Mesothelial cell of epicardium (in vitro differentiated cells): ENCODE measurements around the gene LIN9. TPM values are rescaled to one million over a fixed set of nuclear protein-coding genes. Genes with fewer than 3 reads are reported as not detected.

Experiments
- DNase-seq, 2 experiments: peaks; one replicate each; pipeline ENCODE4 v3.0.0; 2021; ENCODE audit warnings: low spot score in 2 of 2; ENCODE audit not compliant: unreplicated experiment in 2 of 2
- H3K27ac Mint-ChIP-seq: 2 replicates; pipeline ENCODE4 v1.8.0; 2021; ENCODE audit warnings: mixed read lengths
- H3K27me3 Mint-ChIP-seq: 2 replicates; pipeline ENCODE4 v1.8.0; 2021; ENCODE audit warnings: low read depth, mixed read lengths
- H3K36me3 Mint-ChIP-seq: 2 replicates; pipeline ENCODE4 v1.8.0; 2021; ENCODE audit warnings: mixed read lengths
- H3K4me1 Mint-ChIP-seq: 2 replicates; pipeline ENCODE4 v1.8.0; 2021; ENCODE audit warnings: mixed read lengths
- H3K4me3 Mint-ChIP-seq: 2 replicates; pipeline ENCODE4 v1.8.0; 2021; ENCODE audit warnings: mild to moderate bottlenecking, moderate library complexity, mixed read lengths
- H3K9me3 Mint-ChIP-seq: 2 replicates; pipeline ENCODE4 v1.8.0; 2021; ENCODE audit warnings: mixed read lengths
- total RNA-seq: library from RNA; stranded (reverse); gene quantifications from 3 replicates; pipeline ENCODE4 v1.2.1, GENCODE V29; 2021
- TF ChIP-seq, protein P1 (sequence below): fragments of 200-600 bp; sonication (generic); IDR thresholded peaks from one replicate; pipeline ENCODE4 v1.5.0; 2021; ENCODE audit warnings: antibody characterized with exemption; ENCODE audit not compliant: unreplicated experiment

Gene LIN9
- total RNA-seq, 1 donor from 2014 or later = 8.9 TPM

DNA sequence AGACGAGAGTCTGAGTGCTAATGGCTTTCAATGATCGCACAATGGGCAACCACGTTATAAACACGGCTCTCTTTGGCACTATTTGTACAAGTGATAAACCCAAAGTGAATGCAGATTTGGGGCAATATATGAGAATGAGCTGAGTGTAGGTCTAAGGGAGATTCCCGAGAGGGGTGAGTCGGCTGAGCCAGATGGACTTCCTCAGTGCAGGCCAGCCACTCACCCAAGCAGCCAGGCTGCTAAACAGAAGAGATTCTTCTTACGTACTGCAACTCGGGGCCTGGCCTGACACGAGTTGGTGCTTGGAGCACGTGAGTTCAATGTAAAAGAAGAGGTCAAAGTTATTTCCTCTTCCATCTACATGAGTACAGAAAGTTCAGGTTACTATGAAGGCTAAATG lies 91.7 kb downstream of the LIN9 start:
- Mint-ChIP-seq H3K4me1 (peaks cover 17% of the 10 kb centered on the region), H3K27me3 (peaks cover under 1% of the 10 kb centered on the region), H3K4me3 (no peak overlapping the region), H3K36me3 (no peaks in the 10 kb centered on the region), H3K27ac (no peak overlapping the region), H3K9me3 (no peaks in the 10 kb centered on the region)
- DNase-seq = no peak
- TF ChIP-seq, protein P1, sequence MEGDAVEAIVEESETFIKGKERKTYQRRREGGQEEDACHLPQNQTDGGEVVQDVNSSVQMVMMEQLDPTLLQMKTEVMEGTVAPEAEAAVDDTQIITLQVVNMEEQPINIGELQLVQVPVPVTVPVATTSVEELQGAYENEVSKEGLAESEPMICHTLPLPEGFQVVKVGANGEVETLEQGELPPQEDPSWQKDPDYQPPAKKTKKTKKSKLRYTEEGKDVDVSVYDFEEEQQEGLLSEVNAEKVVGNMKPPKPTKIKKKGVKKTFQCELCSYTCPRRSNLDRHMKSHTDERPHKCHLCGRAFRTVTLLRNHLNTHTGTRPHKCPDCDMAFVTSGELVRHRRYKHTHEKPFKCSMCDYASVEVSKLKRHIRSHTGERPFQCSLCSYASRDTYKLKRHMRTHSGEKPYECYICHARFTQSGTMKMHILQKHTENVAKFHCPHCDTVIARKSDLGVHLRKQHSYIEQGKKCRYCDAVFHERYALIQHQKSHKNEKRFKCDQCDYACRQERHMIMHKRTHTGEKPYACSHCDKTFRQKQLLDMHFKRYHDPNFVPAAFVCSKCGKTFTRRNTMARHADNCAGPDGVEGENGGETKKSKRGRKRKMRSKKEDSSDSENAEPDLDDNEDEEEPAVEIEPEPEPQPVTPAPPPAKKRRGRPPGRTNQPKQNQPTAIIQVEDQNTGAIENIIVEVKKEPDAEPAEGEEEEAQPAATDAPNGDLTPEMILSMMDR = no peak

DNA sequence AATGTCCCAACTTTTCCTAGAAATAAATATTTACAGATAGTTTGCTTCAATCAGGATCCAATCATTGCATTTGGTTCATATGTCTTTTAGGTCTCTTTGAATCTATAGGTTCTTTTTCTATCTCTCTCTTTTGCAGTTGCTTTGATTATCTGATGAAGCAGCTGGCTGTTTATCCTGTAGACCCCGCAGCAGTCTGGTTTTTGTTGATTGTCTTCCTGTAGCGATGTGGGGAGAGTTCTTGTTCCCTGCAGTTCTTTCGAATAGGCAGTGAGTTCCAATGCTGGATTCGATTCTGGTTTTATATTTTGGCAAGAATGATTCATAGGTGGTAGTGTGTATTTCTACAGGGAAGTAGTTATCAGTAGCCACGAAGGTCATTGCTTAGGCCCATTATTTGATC lies 92.9 kb downstream of the LIN9 start:
- peaks cover 17% of the 10 kb centered on the region for H3K4me1 Mint-ChIP-seq
- no peak overlapping the region for H3K27ac Mint-ChIP-seq

DNA sequence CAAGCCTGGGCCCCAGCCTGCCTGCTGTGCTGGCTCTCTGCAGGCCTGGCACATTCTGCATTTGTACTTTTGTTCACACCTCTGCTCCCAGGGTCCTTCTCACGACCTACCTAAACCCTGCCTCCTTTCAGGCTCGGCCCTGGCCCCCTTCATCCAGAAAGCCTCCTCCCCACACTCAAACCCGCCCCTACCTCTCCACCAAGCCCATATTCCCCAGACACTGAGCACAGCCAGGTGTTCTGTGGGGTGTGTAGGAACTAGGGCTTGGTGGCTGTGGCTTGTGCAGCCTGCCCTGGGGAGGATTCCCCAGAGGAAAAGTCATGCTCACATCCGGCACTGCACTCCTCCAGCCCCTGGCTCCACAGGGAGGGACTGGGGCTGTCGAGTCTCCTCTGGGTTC lies 93.7 kb downstream of the LIN9 start:
- peaks cover 11% of the 10 kb centered on the region for H3K4me1 Mint-ChIP-seq
- H3K9me3 Mint-ChIP-seq = no peaks in the 10 kb centered on the region
- no peaks in the 10 kb centered on the region for H3K27me3 Mint-ChIP-seq
- DNase-seq = no peak
- peak overlapping the region; percentile 33 for H3K27ac Mint-ChIP-seq
- TF ChIP-seq, protein P1 = no peak
- H3K4me3 Mint-ChIP-seq = no peak overlapping the region
- H3K36me3 Mint-ChIP-seq = no peaks in the 10 kb centered on the region

More for the DNA sequence above, 92.9 kb downstream of the LIN9 start:
- H3K4me3 Mint-ChIP-seq = no peak overlapping the region
- no peak for DNase-seq
- H3K36me3 Mint-ChIP-seq = no peaks in the 10 kb centered on the region
- H3K27me3 Mint-ChIP-seq = no peaks in the 10 kb centered on the region
- H3K9me3 Mint-ChIP-seq = no peaks in the 10 kb centered on the region
- TF ChIP-seq, protein P1 = no peak

DNA sequence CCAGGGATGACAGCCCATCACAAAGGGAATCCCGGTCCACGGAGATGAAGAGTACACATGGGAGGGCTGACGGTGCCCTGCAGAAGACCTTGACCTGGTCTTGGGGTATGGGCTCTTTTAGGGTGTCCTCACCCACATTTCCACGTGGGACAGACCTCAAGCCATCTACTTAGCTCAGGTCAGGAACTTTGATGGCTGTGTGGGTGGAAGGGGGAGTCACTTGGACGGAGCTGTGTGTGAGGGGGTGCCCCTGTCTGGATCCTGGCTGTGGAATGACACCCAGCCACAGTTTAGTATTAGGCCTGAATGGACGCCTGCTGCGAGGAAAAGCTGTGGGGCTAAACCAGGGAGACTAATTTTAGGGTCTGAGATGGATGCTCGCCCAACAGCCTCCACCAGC lies 96.4 kb downstream of the LIN9 start:
- H3K4me3 Mint-ChIP-seq = no peak overlapping the region
- no peak overlapping the region for H3K27ac Mint-ChIP-seq
- TF ChIP-seq, protein P1 = no peak
- no peak for DNase-seq
- H3K27me3 Mint-ChIP-seq = no peaks in the 10 kb centered on the region
- H3K36me3 Mint-ChIP-seq = no peaks in the 10 kb centered on the region
- peaks cover 15% of the 10 kb centered on the region for H3K4me1 Mint-ChIP-seq
- H3K9me3 Mint-ChIP-seq = no peaks in the 10 kb centered on the region

DNA sequence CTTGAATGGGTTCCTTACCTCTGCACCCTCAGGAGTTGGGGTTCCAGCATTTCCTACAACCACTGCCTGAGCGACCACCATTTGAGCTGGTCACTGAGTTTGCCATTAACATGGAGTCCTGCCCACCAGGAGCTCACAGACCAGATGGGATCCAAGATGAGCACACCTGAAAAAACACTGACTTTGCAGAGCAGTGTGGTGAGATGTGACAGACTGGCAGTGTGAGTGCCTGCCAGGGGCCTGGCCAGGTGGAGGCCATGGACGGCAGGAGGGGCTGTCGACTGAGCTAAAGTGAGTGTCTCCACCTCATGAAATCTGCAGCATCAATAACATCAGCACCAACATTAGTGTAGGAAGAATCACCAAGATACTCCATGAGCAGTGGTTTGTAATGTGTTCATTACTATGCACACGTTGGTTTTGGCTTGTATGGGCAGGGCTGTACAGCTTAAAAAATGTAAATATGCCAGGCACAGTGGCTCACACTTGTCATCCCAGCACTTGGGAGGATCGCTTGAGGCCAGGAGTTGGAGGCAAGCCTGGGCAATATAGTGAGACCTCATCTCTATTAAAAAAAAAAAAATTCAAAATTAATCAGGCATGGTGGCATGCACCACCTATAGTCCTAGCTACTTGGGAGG lies 97.7 kb downstream of the LIN9 start:
- H3K36me3 Mint-ChIP-seq = no peaks in the 10 kb centered on the region
- no peaks in the 10 kb centered on the region for H3K27me3 Mint-ChIP-seq
- DNase-seq = no peak
- TF ChIP-seq, protein P1 = no peak
- no peaks in the 10 kb centered on the region for H3K9me3 Mint-ChIP-seq
- peaks cover 15% of the 10 kb centered on the region for H3K4me1 Mint-ChIP-seq
- H3K4me3 Mint-ChIP-seq = no peak overlapping the region
- H3K27ac Mint-ChIP-seq = no peak overlapping the region
